Neural cell (in vitro differentiated cells): ENCODE data around the gene DNER.

Experiments
- CTCF ChIP-seq: fragments of 450-650 bp; IDR thresholded peaks from 2 replicates; pipeline ENCODE4 v1.5.1; 2014; ENCODE audit warnings: antibody characterized with exemption, mild to moderate bottlenecking, moderate library complexity; ENCODE audit not compliant: poor library complexity, severe bottlenecking
- EP300 ChIP-seq: fragments of 450-650 bp; conservative IDR thresholded peaks from 2 replicates; pipeline ENCODE4 v1.6.1; 2014; ENCODE audit warnings: antibody characterized with exemption, mild to moderate bottlenecking, moderate library complexity; ENCODE audit not compliant: poor library complexity, severe bottlenecking
- EZH2 ChIP-seq: fragments of 200-600, 300-800 bp; shearing (Covaris generic), sonication (generic); IDR thresholded peaks from 2 replicates; pipeline ENCODE4 v1.6.1; 2014; ENCODE audit warnings: antibody characterized with exemption, low read length, borderline replicate concordance, mild to moderate bottlenecking; ENCODE audit not compliant: insufficient read depth, poor library complexity, severe bottlenecking
- POLR2AphosphoS5 ChIP-seq: IDR thresholded peaks from 2 replicates; pipeline ENCODE4 v1.6.1; 2012
- RAD21 ChIP-seq: fragments of 450-650 bp; conservative IDR thresholded peaks from 2 replicates; pipeline ENCODE4 v1.6.1; 2014; ENCODE audit warnings: antibody characterized with exemption, mild to moderate bottlenecking, moderate library complexity
- REST ChIP-seq: IDR thresholded peaks from 2 replicates; pipeline ENCODE4 v1.6.1; 2012; ENCODE audit warnings: borderline replicate concordance
- SMC3 ChIP-seq: fragments of 450-650 bp; conservative IDR thresholded peaks from 2 replicates; pipeline ENCODE4 v1.6.1; 2014; ENCODE audit warnings: antibody characterized with exemption, mild to moderate bottlenecking, moderate library complexity; ENCODE audit not compliant: poor library complexity
- TAF1 ChIP-seq: IDR thresholded peaks from 2 replicates; pipeline ENCODE4 v1.6.1; 2012; ENCODE audit warnings: low read depth

GRCh38 chr2:229586746-229587705 is 127.3 kb downstream of the DNER start:
- peak; percentile 87 for TF ChIP-seq RAD21
- no peak for TF ChIP-seq EP300
- peak; percentile 85 for TF ChIP-seq CTCF
- TF ChIP-seq EZH2, result no peak
- no peak for TF ChIP-seq POLR2AphosphoS5
- no peak for TF ChIP-seq TAF1
- TF ChIP-seq SMC3, result peak; percentile 90
- TF ChIP-seq REST, result no peak
